ENCODE data around the gene UBC. TPM values are rescaled to one million over a fixed set of nuclear protein-coding genes. Genes with fewer than 3 reads are reported as not detected.
"Not testable (repeated sequence)": the region's sequence is repeated elsewhere in the genome, so short reads cannot be mapped to it uniquely, and the experiment has no call there.

The UBC gene
- total RNA-seq, 1 donor from 2014 or later, result 1,347 TPM

- H3K4me3 ChIP-seq, result no peak overlapping the region
- no peak overlapping the region for H3K27ac ChIP-seq
- H3K27me3 ChIP-seq, result no peaks in the 10 kb centered on the region
- intact Hi-C loops (cut with DNase I), result no loop called here
- no peaks in the 10 kb centered on the region for H3K9me3 ChIP-seq
- H3K4me1 ChIP-seq, result peaks cover 0 to 4% of the 10 kb centered on the region in 2 donors
- no peaks in the 10 kb centered on the region for H3K36me3 ChIP-seq
- no peak for DNase-seq (ENCODE audit: low spot score in 2 of 2)
- TF ChIP-seq CTCF (IDR thresholded peaks at IDR 0.05), result no peak
These were observed 16.1 kb upstream of the UBC start for GRCh38 chr12:124930586-124930985.

- no peak for TF ChIP-seq CTCF (IDR thresholded peaks at IDR 0.05)
- no peak for DNase-seq (ENCODE audit: low spot score in 2 of 2)
- H3K36me3 ChIP-seq, result no peaks in the 10 kb centered on the region
- H3K4me3 ChIP-seq, result no peak overlapping the region
- peak overlapping the region; percentile 88 to 93 for H3K27ac ChIP-seq
- no peaks in the 10 kb centered on the region for H3K27me3 ChIP-seq
- H3K4me1 ChIP-seq, result peaks cover 0 to 4% of the 10 kb centered on the region in 2 donors
- intact Hi-C loops (cut with DNase I), result no loop called here
- no peaks in the 10 kb centered on the region for H3K9me3 ChIP-seq
These were observed 15.4 kb upstream of the UBC start for GRCh38 chr12:124929649-124930419.

GRCh38 chr12:124928912-124929530 is 14.6 kb upstream of the UBC start:
- peaks cover 0 to 4% of the 10 kb centered on the region in 2 donors for H3K4me1 ChIP-seq
- peak overlapping the region; percentile 88 to 93 for H3K27ac ChIP-seq
- no peaks in the 10 kb centered on the region for H3K9me3 ChIP-seq
- no peak overlapping the region for H3K4me3 ChIP-seq
- no peaks in the 10 kb centered on the region for H3K27me3 ChIP-seq
- intact Hi-C loops (cut with DNase I), result no loop called here
- TF ChIP-seq CTCF (IDR thresholded peaks at IDR 0.05), result no peak
- no peak for DNase-seq (ENCODE audit: low spot score in 2 of 2)
- H3K36me3 ChIP-seq, result no peaks in the 10 kb centered on the region

- no peaks in the 10 kb centered on the region for H3K36me3 ChIP-seq
- peak; percentile 64 to 87 for DNase-seq (ENCODE audit: low spot score in 2 of 2)
- H3K9me3 ChIP-seq, result no peaks in the 10 kb centered on the region
- TF ChIP-seq CTCF (IDR thresholded peaks at IDR 0.05), result no peak
- H3K27ac ChIP-seq, result peak overlapping the region; percentile 88 to 93
- peaks cover 0 to 4% of the 10 kb centered on the region in 2 donors for H3K4me1 ChIP-seq
- no peaks in the 10 kb centered on the region for H3K27me3 ChIP-seq
- H3K4me3 ChIP-seq, result peak overlapping the region; percentile 57 to 67
- intact Hi-C loops (cut with DNase I), result no loop called here
These were observed 13.9 kb upstream of the UBC start for GRCh38 chr12:124928095-124928911.

GRCh38 chr12:124927201-124928094 is 13.0 kb upstream of the UBC start:
- H3K27me3 ChIP-seq, result no peaks in the 10 kb centered on the region
- no peaks in the 10 kb centered on the region for H3K36me3 ChIP-seq
- H3K4me1 ChIP-seq, result peaks cover 0 to 5% of the 10 kb centered on the region in 2 donors
- H3K4me3 ChIP-seq, result peak overlapping the region; percentile 57 to 67
- peak overlapping the region; percentile 88 to 93 for H3K27ac ChIP-seq
- TF ChIP-seq CTCF (IDR thresholded peaks at IDR 0.05), result no peak
- intact Hi-C loops (cut with DNase I), result loop anchor here (1.0 kb wide), 2 partner anchors 10 to 12 kb away; no protein-coding TSS in a partner anchor
- no peaks in the 10 kb centered on the region for H3K9me3 ChIP-seq
- peak; percentile 74 to 97 for DNase-seq (ENCODE audit: low spot score in 2 of 2)

- intact Hi-C loops (cut with DNase I); DNase-seq (ENCODE audit: low spot score in 2 of 2); H3K27me3 ChIP-seq; H3K36me3 ChIP-seq; H3K9me3 ChIP-seq; H3K4me3 ChIP-seq; H3K4me1 ChIP-seq; H3K27ac ChIP-seq: not testable (repeated sequence)
These were observed 11.3 kb upstream of the UBC start for GRCh38 chr12:124925782-124926181.

Measured in ascending aorta (tissue), 2 donors.